Fibroblast of gingiva (primary cell): ENCODE data around the gene HSPB6.

ENCODE experiments used
- DNase-seq: peaks from one replicate; pipeline ENCODE4 v3.0.0-alpha.2; 2011; ENCODE audit warnings: low read depth

The HSPB6 gene

GRCh38 chr19:35767288-35768081 lies 10.7 kb upstream of the HSPB6 start:
- no peak for DNase-seq

GRCh38 chr19:35766571-35767104 lies 9.8 kb upstream of the HSPB6 start:
- DNase-seq = no peak

- no peak for DNase-seq
Observed at GRCh38 chr19:35764432-35765315, 7.8 kb upstream of the HSPB6 start.

GRCh38 chr19:35760711-35761349 lies 4.0 kb upstream of the HSPB6 start:
- peak; percentile 12 for DNase-seq

- no peak for DNase-seq
Observed at GRCh38 chr19:35759697-35760096, 2.9 kb upstream of the HSPB6 start.

- DNase-seq = peak; percentile 100
Observed at GRCh38 chr19:35757749-35758608, 1.1 kb upstream of the HSPB6 start, which contains the start of gene PROSER3. TSS of gene PROSER3 (plus strand) at chr19:35758176. CDS start at chr19:35758216, 40 bp downstream.

- DNase-seq = peak; percentile 92
Observed at GRCh38 chr19:35757231-35757748, 461 bp upstream of the HSPB6 start.

GRCh38 chr19:35755550-35756376 lies 1.1 kb downstream of the HSPB6 start:
- DNase-seq = peak; percentile 93

- no peak for DNase-seq
Observed at GRCh38 chr19:35755131-35755549, 1.7 kb downstream of the HSPB6 start.

GRCh38 chr19:35754370-35755130 lies 2.3 kb downstream of the HSPB6 start:
- no peak for DNase-seq

GRCh38 chr19:35753634-35754369 lies 3.0 kb downstream of the HSPB6 start:
- DNase-seq = no peak

GRCh38 chr19:35752746-35753350 lies 4.0 kb downstream of the HSPB6 start:
- no peak for DNase-seq

GRCh38 chr19:35751839-35752745 lies 4.7 kb downstream of the HSPB6 start:
- DNase-seq = no peak

- no peak for DNase-seq
Observed at GRCh38 chr19:35750167-35750566, 6.7 kb downstream of the HSPB6 start.

- peak; percentile 99 for DNase-seq
Observed at GRCh38 chr19:35748106-35749020, 8.5 kb downstream of the HSPB6 start, which contains the start of gene LIN37. TSS of gene LIN37 (plus strand) at chr19:35748576. CDS start at chr19:35748725, 149 bp downstream.

GRCh38 chr19:35746531-35746930 lies 10.3 kb downstream of the HSPB6 start:
- DNase-seq = no peak
